GM21717 (cell line): ENCODE measurements around the gene ADARB2.
"Not testable (repeated sequence)": the region's sequence is repeated elsewhere in the genome, so short reads cannot be mapped to it uniquely, and the experiment has no call there.

Source experiments
- ATAC-seq: cut with Tn5 transposase; IDR thresholded peaks from one replicate; pipeline ENCODE4 v1.9.1; 2021; ENCODE audit warnings: mild to moderate bottlenecking, moderate library complexity; ENCODE audit not compliant: unreplicated experiment

The ADARB2 gene

DNA sequence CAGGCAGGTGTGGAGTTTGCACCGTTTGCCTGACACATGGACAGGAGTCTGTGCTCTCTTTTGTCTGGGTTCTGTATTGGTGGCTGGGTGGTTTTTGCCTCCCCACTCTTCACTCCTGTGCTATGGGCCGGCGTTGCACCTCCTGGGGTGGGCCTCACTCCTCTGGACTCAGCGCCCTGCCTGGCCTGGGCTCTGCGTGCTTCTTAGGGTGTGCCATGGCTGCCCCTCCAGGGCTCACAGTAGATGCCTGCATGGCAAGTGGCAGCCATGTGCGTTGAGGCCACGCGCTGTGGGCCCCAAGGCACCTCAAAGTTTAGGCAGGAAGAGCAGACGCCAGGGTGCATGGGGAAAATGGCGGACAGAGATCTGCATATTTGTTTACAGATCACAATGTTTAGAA, 319.8 kb downstream of the ADARB2 start:
- ATAC-seq: no peak

DNA sequence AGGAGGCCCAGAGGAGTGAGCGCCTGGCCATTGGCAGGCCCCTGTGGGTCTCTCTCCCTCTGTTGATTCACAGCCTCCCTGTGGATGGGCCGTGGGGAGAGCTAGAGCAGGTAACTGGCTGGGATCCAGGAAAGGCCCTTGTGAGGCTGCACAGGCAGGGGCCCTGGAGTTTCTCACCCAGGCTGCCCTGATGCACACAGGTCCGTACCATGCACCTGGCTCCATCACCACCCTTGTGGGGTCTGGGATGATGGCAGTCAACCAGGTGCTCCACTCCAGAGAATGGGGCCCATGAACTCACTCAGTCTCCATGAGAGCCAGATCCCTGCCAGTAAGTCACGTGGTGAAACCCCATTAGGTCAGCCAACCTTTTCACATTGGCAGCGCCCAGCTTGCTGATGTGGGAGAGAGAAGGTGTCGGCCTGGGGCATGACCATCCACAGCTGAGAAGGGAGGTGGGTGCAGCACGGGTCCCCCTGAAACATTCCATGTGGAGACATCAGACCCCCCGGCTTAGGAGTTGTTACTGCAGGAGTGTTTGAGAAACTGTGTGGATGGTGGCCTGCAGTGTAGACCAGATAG, 320.8 kb downstream of the ADARB2 start:
- ATAC-seq: no peak

DNA sequence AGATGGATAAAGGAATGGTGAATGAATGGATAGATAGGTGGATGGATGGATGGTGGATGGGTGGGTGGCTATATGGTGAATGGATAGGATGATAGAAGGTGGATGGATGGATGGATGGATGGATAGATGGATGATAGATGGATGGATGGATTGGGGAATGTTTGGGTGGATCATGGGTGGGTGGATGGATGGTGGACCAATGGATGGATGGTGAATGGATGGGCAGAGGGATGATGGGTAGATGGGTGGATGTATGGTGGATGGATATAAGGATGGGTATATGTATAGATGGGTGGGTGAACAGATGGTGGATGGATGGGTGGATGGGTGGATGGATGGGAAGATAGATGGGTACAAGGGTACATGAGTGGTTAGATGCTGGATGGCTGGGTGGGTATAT, 322.4 kb downstream of the ADARB2 start:
- no peak for ATAC-seq

- not testable (repeated sequence) for ATAC-seq
Observed at GRCh38 chr10:1414346-1414745, 323.0 kb downstream of the ADARB2 start.

- no peak for ATAC-seq
Observed at GRCh38 chr10:1413823-1414222, 323.5 kb downstream of the ADARB2 start.

DNA sequence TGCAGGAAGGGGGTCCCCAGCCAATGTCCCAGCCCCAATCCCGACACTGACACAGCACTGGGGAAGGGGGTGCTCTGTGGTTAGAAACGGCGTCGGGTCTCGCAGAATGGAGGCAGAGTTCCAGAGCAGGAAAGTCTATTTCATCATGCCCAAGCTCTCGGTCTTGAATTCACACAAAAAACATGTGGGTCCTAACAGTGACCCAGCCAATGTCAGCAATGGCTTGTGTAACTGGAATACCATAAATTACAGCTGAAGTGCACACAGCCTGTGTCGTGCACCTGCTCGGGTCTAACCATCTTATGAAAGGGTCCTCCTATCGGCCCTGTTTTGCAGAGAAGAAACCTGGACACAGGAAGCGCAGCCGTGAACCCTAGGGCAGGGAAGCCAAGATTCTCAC, 324.1 kb downstream of the ADARB2 start:
- no peak for ATAC-seq

DNA sequence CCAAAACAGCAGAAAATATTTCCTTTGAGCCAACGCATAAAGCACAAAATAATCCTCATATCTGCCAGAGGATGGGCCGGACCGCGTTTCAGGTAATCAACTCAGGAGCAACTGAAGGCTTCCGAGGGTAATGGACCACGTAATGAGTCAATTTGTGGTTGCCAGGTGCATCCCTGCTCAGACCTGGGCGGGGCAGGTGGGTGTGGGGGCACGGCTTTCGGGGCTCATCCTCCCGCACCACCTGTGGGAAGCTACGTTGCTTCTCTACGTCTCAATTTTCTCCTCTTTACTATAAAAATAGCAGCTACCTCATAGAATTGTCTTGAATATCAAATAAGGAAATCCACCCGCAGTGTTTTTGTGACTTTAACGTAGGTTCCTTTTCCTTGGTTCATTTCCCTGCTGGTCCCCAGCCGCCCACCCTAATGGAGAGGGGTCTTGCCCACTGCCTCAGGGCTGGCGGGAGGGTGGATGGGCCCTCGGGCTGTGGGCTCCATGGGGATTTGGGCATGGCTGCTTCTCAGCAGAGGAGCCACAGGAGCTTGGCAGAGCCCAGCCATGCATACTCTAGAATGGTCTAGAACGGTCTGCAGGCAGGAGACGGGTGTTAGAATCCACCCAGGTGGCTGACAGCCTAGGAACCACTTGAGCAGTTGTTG, 324.7 kb downstream of the ADARB2 start:
- ATAC-seq: no peak

GRCh38 chr10:1411956-1412355, 325.4 kb downstream of the ADARB2 start:
- ATAC-seq: no peak

- no peak for ATAC-seq
Observed at GRCh38 chr10:1411451-1411850, 325.9 kb downstream of the ADARB2 start.

- no peak for ATAC-seq
Observed at GRCh38 chr10:1410469-1411395, 326.6 kb downstream of the ADARB2 start.

DNA sequence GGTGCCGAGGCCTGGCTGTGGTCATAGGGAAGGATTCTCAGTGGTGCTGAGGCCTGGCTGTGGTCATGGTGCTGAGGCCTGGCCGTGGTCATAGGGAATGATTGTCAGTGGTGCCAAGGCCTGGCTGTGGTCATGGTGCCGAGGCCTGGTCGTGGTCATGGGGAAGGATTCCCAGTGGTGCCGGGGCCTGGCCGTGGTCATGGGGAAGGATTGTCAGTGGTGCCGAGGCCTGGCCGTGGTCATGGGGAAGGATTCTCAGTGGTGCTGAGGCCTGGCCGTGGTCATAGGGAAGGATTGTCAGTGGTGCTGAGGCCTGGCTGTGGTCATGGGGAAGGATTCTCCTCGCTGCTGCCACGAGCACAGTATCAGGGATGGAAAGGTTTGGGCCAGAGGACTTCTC, 327.3 kb downstream of the ADARB2 start:
- no peak for ATAC-seq

DNA sequence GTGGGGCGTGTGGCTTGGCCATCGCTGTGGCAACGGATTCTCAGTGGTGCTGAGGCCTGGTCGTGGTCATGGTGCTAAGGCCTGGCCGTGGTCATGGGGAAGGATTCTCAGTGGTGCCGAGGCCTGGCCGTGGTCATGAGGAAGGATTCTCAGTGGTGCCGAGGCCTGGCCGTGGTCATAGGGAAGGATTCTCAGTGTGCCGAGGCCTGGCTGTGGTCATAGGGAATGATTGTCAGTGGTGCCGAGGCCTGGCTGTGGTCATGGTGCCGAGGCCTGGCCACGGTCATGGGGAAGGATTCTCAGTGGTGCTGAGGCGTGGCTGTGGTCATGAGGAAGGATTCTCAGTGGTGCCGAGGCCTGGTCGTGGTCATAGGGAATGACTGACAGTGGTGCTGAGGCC, 327.9 kb downstream of the ADARB2 start:
- no peak for ATAC-seq

DNA sequence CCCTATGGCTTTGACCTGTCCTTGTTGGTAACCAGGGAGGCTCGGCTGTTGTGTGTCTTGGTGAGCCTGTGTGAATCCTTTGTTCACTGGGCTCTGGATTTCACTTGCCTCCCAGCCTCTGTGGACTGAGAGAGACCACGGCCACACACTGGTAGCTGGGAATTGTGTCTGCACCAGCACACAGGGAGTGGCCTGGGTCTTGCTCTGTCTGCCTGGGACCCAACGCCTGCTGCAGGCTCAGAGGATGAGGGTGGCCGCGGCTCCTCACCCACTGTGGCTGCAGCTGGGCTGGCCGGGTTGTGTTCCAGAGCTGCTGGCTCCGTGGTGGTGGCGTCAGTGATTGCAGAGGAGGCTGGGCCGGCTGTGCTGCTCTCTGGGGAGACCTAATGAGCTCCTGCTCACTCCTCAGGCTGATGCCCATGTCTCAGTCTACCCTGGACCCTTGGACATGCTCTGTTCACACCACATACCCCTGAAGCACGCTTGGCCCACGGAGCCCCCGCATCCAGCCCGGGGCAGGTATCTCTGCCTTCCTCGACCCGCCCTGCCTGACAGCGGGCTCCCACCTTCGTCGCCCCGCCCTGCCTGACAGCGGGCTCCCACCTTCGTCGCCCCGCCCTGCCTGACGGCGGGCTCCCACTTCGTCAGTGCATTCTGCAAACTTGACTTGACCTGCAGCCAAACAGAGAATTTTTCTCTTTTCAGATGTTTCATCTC, 328.5 kb downstream of the ADARB2 start:
- ATAC-seq: no peak

GRCh38 chr10:1406967-1407945, 330.1 kb downstream of the ADARB2 start:
- ATAC-seq: no peak

- ATAC-seq: no peak
Observed at GRCh38 chr10:1406132-1406966, 331.0 kb downstream of the ADARB2 start.

DNA sequence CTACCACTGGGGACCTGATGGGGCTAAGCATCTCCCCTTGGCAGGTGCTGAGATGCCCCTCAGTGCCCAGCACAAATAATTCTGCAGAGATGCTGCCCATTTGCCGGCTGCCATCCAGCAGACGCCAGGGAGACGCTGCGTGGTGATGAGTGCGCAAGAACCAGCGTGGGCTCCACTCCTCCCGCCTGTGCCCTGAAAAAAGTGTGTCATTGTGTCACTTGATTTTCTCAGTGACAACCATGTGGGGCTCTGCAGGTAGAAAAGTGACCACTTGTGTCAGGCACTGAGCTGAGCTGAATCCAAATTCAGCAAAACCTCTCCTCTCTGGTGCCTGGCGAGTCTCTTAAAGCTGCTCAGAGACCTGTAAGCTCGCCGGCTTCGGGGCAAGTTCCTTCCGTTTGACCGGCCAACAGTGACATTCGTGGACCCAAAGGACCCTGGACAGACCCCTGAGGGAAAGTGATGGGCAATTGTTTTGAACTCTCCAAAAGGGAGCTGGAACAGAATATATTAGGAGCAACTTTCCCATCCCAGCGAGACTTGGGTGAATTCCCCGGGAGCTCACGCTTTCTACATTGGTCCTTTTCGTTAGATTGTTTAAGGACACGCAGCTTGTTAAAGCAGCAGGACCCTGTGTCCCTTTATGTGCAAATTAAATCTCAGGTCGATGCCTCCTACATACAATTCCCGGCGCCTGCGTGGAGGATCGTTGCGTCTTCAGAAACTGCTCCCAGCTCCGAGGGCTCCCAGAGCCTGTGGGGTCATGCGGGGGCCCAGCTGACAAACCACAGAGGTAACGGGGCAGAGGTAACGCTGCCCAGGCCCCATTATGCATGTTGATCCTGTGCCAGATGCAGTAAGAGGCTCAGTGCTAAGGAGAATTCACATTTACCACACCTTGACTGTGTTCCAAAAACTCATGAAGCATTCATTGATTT, 332.7 kb downstream of the ADARB2 start:
- ATAC-seq: no peak

DNA sequence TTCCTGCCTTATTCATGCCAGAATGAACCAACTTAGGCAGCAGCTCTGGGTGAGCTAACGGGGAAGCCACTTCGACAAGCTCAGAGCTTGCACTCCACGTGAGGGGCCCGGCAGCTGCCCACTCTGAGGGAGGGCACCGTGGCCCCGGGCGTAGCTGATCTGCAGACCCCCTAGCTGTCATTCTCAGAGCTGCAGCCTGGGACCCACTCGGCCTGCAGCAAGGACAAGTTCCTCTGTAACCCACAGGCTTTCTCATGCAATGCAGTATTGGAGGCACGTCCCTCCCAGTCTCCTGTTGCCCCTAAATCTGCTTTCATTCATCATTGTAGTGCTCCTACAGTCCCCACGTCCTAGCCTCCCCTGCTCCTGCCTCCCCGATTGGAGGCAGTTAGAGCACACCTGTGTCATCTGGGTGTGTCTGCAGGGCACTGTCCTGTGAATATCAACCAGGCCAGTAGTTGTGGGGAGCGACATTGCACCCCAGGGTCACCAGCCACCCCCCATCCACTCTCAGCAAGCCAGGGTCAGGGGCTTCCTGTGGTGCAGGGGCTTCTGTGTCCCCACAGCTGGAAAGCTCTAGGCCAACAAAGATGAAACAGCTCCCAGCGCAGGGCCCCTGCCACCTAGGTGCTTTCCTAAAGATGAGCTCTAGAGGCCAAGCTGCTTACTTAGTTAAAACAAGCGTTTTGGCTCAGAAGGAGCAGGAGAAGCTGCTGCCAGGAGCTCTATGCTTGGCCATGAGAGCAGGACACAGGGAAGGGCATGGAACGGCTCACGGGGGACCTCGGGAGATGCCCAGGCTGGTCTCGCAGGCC, 333.6 kb downstream of the ADARB2 start:
- ATAC-seq: no peak
